CD4-positive, alpha-beta T cell treated with Interferon gamma for 1 hour (primary cell): ENCODE data around the gene ASB15.

Source experiments
- DNase-seq: peaks from one replicate; pipeline ENCODE4 v3.0.0-alpha.2; 2020

Gene ASB15

GRCh38 chr7:123637878-123638277, 36.3 kb downstream of the ASB15 start:
- DNase-seq, result no peak

GRCh38 chr7:123639631-123640030, 38.0 kb downstream of the ASB15 start:
- no peak for DNase-seq

- DNase-seq, result no peak
Observed at GRCh38 chr7:123640583-123640982, 39.0 kb downstream of the ASB15 start.

- DNase-seq, result no peak
Observed at GRCh38 chr7:123641901-123642300, 40.3 kb downstream of the ASB15 start.

GRCh38 chr7:123643495-123644441, 42.1 kb downstream of the ASB15 start:
- no peak for DNase-seq

- no peak for DNase-seq
Observed at GRCh38 chr7:123645516-123645915, 43.9 kb downstream of the ASB15 start.

- DNase-seq, result no peak
Observed at GRCh38 chr7:123647106-123647730, 45.6 kb downstream of the ASB15 start.

GRCh38 chr7:123649964-123650363, 48.3 kb downstream of the ASB15 start:
- no peak for DNase-seq

GRCh38 chr7:123650595-123650994, 49.0 kb downstream of the ASB15 start:
- DNase-seq, result no peak

GRCh38 chr7:123652406-123652805, 50.8 kb downstream of the ASB15 start:
- DNase-seq, result no peak

GRCh38 chr7:123653162-123653561, 51.5 kb downstream of the ASB15 start:
- no peak for DNase-seq

- DNase-seq, result no peak
Observed at GRCh38 chr7:123655614-123656013, 54.0 kb downstream of the ASB15 start, which contains the start of gene LMOD2. Gene LMOD2 (plus strand): TSS chr7:123655866. CDS start chr7:123655964, 98 bp downstream.

- DNase-seq, result no peak
Observed at GRCh38 chr7:123656544-123657303, 55.1 kb downstream of the ASB15 start.

GRCh38 chr7:123657304-123657685, 55.7 kb downstream of the ASB15 start:
- DNase-seq, result no peak

GRCh38 chr7:123658023-123658422, 56.4 kb downstream of the ASB15 start:
- no peak for DNase-seq

- no peak for DNase-seq
Observed at GRCh38 chr7:123660514-123661354, 59.1 kb downstream of the ASB15 start.

- DNase-seq, result no peak
Observed at GRCh38 chr7:123661765-123662164, 60.1 kb downstream of the ASB15 start.

GRCh38 chr7:123662293-123662692, 60.7 kb downstream of the ASB15 start:
- no peak for DNase-seq

- DNase-seq, result no peak
Observed at GRCh38 chr7:123662755-123663154, 61.1 kb downstream of the ASB15 start.

GRCh38 chr7:123663200-123663599, 61.6 kb downstream of the ASB15 start:
- no peak for DNase-seq

- DNase-seq, result no peak
Observed at GRCh38 chr7:123665157-123665556, 63.5 kb downstream of the ASB15 start.

- DNase-seq, result no peak
Observed at GRCh38 chr7:123665896-123666295, 64.3 kb downstream of the ASB15 start.
